Upper lobe of left lung (tissue), 4 donors: ENCODE measurements around the gene RBM20.

Experiments used
- CTCF ChIP-seq, 6 experiments: fragments of 450-650 bp in 4 of 6; fragments of 200-600 bp in 2 of 6; sonication (generic) in 2 of 6; IDR thresholded peaks; one replicate each; pipeline ENCODE4 v1.5.1; 2016 to 2019; ENCODE audit warnings: antibody characterized with exemption in 6 of 6
- POLR2AphosphoS5 ChIP-seq, 2 donors: sonication (generic); formaldehyde crosslinking; IDR thresholded peaks; one replicate each; pipeline ENCODE4 v1.5.1; 2017; ENCODE audit warnings: antibody characterized with exemption in 2 of 2

DNA sequence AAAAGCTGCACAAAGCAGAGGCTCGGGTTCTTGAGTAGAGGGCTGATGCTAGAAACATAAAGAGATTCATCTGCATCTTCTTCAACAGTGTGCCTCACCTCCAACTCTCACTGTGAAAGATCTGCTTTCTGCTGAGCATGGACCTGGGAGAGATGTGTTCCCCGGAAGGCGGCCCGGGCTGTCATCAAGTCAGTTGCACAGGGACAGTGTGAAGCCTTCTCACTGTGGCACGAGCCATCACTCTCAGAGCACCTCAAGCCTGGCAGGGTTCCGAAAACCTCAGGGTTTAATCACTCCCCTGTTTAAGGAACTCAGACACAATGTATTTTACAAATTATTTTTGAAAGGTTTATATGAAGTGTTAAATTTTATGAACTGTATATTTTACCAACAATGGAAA lies 98.7 kb downstream of the RBM20 start:
- TF ChIP-seq CTCF (IDR thresholded peaks at IDR 0.05) (no peak), POLR2AphosphoS5 (IDR thresholded peaks at IDR 0.05) (no peak)
